ENCODE data around the gene SVOPL.

GRCh38 chr7:138710536-138711385 is 9.6 kb upstream of the SVOPL start:
- TF ChIP-seq NFRKB (IDR thresholded peaks at IDR 0.05) (no peak), SUZ12 (IDR thresholded peaks at IDR 0.05) (no peak), ARNT (IDR thresholded peaks at IDR 0.05) (no peak), ELF4 (IDR thresholded peaks at IDR 0.05) (no peak), FOXM1 (IDR thresholded peaks at IDR 0.05; ENCODE audit: borderline replicate concordance) (no peak), TARDBP (IDR thresholded peaks at IDR 0.05) (no peak), PKNOX1 (IDR thresholded peaks at IDR 0.05) (no peak), LEF1 (IDR thresholded peaks at IDR 0.05; ENCODE audit: borderline replicate concordance) (no peak), FOXK2 (IDR thresholded peaks at IDR 0.05) (no peak), FOXA1 (IDR thresholded peaks at IDR 0.05) (no peak), SP1 (IDR thresholded peaks at IDR 0.05) (no peak), CTBP1 (IDR thresholded peaks at IDR 0.05; ENCODE audit: borderline replicate concordance) (no peak), BHLHE40 (IDR thresholded peaks at IDR 0.05; ENCODE audit: borderline replicate concordance) (no peak)

Measured in HEK293T (cell line).